ENCODE data around the gene ADTRP.

DNA sequence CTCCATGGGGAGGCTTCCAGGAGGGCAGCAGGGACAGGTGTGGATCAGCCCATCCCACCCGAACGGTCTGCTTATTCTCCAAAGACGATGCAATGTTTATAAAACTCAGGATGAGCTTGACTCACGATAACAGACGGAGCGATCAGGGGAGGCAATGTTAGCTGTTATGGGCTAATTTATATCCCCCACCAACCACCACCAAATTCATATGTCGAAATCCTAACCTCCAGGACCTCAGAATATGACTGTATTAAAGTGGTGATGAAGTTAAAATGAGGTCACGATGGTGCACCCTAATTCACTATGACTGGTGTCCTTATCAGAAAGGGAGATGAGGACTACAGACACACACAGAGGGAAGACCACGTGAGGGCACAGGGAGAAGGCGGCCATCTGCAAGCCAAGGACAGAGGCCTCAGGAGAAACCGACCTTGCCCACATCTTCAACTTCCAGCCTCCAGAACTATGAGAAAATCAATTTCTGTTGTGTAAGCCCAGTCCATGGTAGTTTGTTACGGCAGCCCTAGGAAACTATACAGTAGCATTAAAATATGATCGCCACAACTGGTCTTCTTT lies 7.0 kb downstream of the ADTRP start:
- TF ChIP-seq, protein P1, sequence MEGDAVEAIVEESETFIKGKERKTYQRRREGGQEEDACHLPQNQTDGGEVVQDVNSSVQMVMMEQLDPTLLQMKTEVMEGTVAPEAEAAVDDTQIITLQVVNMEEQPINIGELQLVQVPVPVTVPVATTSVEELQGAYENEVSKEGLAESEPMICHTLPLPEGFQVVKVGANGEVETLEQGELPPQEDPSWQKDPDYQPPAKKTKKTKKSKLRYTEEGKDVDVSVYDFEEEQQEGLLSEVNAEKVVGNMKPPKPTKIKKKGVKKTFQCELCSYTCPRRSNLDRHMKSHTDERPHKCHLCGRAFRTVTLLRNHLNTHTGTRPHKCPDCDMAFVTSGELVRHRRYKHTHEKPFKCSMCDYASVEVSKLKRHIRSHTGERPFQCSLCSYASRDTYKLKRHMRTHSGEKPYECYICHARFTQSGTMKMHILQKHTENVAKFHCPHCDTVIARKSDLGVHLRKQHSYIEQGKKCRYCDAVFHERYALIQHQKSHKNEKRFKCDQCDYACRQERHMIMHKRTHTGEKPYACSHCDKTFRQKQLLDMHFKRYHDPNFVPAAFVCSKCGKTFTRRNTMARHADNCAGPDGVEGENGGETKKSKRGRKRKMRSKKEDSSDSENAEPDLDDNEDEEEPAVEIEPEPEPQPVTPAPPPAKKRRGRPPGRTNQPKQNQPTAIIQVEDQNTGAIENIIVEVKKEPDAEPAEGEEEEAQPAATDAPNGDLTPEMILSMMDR (IDR thresholded peaks at IDR 0.05; ENCODE audit: insufficient read depth, low read length, poor library complexity, severe bottlenecking), result no peak
- TF ChIP-seq EZH2phosphoT487 (conservative IDR thresholded peaks at IDR 0.05; ENCODE audit: low read length), result no peak
